ENCODE measurements around the gene PCNX4.

Gene PCNX4

DNA sequence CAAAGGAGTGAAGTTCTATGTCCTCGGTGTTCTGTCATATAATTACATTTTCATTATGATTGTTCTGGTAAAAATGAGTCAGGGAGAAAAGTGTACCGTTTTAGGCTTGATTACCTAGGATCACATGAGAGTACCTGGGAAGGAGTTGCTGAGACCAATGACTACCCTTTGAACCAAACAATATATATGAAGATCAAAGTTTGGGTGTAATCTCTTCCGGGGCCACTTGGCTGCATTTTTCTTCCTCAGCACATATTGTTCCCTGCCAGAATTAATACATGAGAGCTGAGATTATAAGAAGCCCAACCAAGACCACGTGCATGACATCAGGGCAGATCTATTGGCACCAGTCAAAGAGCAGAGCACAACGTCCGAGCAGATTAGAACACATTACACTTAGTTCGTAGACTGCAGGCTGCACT is 114.5 kb downstream of the PCNX4 start:
- DNase-seq (ENCODE audit: low read depth in 2 of 3, low spot score in 2 of 3) = no peak

DNA sequence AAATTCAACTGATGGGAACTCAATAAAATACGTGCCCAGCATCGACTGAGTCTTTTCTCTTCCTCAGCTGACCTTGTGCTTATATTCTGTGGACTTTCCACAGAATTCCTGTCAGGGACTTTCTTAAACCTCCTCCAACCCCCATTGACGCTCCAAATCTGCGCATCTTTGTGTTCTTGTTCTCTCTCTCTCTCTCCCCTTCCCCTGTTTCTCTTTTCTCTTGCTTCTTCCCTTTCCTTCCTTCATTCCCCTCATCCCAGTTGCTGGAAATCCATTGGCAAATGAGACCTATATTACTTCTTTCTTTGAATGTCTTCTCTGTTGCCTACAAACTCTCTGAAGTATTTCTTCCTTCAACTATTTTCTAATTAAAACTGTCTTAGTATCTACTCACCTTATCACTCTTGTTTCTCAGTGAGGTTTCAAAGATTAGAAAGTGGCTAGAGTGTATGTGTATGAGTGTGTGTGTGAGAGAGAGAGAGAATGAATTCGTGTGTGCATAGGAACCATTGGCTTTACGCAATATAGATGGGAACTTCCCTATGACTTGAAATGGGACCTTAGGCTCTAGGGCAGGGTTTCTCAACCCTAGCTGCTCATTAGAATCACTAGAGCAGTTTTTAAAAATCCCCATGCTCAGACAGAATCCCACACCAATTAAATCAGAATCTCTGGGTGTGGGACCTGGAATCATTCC is 115.3 kb downstream of the PCNX4 start:
- no peak for DNase-seq (ENCODE audit: low read depth in 2 of 3, low spot score in 2 of 3)

DNA sequence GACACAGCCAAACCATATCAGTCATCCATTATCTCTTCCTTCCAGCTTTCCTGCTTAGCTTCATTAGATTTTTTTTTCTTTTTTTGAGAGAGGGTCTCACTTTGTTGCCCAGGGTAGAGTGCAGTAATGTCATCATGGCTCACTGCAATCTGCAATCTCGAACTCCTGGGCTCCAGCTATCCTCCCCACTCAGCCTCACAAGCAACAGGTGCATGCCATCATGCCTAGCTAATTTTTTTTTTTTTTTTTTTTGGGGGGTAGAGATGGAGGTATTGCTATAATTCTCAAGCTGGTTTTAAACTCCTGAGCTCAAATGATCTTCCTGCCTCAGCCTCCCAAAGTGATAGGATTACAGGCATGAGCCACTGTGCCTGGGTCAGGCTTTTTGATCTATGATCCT is 119.0 kb downstream of the PCNX4 start:
- no peak for DNase-seq (ENCODE audit: low read depth in 2 of 3, low spot score in 2 of 3)

DNA sequence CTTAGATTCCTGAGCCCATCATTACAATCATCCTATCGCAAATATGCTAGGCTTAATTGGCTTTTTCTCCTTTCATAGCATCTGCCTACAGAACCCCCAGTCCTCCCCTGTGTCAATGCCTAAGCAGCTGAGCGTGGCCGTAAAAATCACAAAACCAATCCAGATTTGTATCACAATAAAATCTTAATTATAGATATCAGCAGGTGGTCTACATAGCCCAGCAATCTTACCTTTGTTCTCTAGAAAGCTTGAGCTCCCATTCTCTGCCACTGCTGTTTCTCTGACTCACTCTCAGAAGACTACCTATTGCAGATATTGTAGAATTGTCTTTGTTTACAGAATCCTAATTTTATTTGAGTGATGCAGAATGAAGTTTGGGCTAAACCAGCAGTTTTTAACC is 119.4 kb downstream of the PCNX4 start:
- no peak for DNase-seq (ENCODE audit: low read depth in 2 of 3, low spot score in 2 of 3)

DNA sequence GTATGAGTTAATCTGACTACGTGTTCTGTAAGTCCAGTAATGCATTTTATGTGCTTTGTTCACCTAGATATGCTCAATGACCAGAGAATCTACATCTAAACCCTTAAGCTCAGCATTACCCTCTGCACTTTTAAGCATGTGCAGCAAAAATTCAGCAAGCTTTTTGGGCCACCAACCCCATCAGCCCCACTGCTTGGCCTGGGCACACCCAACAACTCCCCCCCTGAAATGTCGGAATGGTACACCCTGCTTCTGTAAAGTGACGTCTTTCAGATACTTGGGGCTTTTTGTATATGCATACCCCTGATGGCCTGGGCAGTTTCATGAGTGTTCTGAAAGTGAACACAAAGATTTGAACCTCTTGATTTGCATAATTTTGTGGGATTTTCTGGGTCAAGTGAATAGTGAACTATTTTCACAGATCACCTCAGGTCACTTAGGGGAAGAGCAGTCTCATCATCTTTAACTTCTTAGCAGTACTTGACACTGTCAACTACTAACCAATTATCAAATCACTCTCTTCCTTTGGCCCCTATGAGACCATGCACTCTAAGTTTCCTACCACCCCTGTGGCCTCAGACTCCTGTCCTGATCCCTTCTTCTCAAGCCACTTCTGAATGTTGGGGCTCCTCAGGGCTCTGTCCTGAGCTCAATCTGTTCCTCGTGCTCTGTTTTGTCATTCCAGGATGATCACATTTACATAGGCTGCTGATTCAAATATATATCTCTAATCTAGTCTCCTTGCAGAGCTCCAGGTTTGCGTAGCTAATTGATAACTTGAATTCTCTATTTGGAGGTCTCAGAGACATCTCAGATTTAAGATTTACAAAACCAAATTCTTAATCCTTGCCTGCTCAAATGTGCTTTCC is 121.0 kb downstream of the PCNX4 start:
- DNase-seq (ENCODE audit: low read depth in 2 of 3, low spot score in 2 of 3) = no peak

DNA sequence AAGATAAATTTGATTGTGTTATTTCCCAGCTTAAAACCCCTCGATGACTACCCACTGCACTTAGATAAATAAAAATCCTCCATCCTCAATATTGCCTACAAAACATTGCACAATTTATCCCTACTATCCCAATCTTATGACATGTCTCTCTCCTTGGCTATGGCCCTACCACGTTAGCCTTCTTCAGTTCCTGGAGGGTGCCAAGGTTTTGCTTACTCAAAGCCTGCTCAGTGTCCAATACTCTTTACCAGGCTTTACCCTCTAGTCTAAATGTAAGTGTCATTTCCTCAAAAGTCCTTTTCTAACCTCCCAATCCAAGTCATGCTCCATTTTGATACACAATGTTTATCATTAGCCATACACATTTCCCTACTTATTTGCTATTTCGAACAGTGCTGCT is 122.3 kb downstream of the PCNX4 start:
- DNase-seq (ENCODE audit: low read depth in 2 of 3, low spot score in 2 of 3) = no peak

DNA sequence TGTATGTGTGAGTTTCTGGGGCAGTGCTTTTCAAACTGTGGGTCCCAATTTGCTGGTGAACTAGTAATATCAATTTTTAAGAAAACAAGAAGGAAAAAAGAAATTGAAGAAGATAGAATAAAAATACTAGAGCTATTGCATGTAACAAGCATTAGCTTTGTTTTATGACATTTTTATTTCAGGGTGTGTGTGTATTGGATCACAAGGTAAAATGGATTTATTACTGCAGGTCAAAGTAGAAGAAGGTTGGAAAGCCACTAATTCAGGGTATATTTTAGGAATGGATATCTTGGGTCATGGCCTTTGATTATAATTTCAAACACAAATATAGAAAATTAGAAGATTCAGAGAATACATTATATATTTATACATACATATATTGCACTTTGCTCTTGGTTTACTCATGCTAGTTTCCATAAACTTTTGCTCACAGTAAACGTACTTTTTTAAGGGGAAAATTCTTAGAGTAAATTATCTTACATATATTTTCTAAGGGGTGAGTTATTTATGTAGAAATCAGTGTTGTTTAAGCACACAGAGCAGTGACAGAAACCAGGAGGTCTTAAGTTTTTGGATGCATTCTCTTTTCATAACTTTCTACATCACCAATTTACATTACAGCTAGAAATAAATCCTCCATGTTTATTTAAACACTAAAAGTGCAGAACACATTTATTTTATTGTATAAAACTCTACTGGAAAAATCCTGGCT is 122.8 kb downstream of the PCNX4 start:
- no peak for DNase-seq (ENCODE audit: low read depth in 2 of 3, low spot score in 2 of 3)

DNA sequence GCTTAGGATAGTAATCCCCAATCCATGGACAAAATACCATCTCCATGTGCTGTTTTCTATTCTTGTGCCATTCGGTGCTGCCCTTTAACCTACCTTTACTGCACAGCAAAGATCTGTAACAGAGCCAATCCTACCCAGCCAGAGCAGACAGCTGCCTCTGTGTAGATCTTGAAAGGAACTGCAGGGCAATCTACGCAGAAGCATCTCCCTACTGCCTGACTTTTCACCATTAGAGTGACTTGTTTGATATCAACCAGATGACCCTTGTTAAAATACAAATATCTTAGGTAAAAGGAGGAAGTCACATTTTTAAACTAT is 123.4 kb downstream of the PCNX4 start:
- no peak for DNase-seq (ENCODE audit: low read depth in 2 of 3, low spot score in 2 of 3)

DNA sequence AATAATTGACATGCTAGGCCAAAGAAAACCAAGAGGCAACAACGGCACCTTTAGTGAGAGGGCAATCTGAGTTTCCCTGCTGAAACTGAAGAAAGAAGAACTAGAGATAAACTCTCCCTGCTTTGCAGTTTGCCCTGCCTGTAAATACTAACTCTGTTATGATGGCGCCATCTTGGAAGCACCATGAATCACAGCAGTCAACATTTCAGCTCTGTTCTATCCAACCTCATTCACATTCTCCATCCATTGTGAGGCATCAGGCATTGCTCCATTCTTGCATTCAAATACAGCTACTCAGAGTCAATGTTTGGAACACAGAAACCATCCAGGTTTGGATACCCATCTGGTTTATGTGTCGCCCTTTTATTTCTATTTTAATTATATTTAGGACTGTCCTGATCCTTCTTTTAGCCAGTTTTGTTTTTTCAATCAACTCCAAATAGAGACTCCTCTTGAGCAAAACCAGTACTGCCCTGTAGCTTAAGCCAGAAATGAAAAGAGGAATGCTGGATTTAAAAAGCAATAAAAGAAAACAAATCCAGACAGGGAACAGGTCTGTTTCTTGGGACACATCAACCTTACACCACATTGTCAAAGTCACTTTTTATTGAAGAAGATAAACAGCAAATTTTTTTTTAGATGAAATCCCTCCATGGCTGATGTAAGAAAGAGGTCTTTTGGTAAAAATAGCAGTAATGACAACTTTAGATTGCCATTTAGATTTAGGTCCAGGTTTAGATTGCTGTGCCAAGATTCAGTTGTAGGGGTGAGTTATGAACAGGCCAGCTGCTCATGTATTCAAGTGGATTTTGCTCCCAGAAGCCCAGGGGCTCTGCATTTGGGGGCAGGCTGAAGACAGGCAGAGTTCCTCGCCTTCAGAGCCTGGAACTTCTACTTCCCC is 124.0 kb downstream of the PCNX4 start:
- DNase-seq (ENCODE audit: low read depth in 2 of 3, low spot score in 2 of 3) = no peak

DNA sequence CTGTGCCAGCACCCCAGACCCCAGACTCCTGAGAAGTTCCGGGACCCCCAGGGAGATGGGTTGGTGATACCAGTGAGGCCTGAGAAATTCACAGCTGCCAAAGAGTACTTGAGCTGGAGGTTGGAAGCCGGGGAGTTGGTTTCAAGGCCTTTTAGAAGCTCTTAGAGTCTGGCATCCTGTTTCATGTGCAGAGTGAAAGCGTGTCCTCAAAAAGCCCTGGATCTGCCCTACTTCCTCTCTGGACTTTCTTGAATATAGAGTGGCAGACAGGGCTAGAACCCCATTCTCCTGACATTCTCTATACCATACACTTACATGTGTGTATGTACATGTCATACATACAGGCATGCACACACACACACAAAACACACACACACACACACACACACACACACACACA is 126.0 kb downstream of the PCNX4 start:
- DNase-seq (ENCODE audit: low read depth in 2 of 3, low spot score in 2 of 3) = no peak
